ENCODE data around the gene TBC1D8. TPM values are rescaled to one million over a fixed set of nuclear protein-coding genes. Genes with fewer than 3 reads are reported as not detected.

The TBC1D8 gene
- total and polyA plus RNA-seq, 2 of the 8 experiments (the other 6 are each of a cell fraction or from before 2014, with no cell fraction given) = 20.8 to 21.8 TPM

DNA sequence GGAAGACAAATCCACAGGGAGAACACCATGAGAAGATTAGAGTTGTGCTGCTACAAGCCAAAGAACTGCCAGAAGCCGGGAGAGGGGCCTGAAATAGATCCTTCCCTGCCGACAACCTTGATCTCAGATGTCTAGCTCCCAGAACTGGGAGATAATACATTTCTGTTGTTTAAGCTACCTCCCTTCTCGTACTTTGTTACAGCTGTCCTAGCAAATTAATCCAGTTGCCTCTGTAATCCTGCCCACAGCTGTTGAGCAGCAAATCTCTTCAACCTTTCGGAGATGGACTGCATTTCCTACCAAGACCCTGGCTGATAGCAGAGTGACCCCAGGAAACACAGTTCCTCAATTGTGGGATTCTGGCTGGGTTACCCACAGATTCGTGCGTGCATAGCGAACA lies 2.6 kb upstream of the TBC1D8 start (continued):
- TF ChIP-seq TEAD4 (IDR thresholded peaks at IDR 0.05; ENCODE audit: low read depth, low read length) (no peak), MAFK (IDR thresholded peaks at IDR 0.05; ENCODE audit: low read depth, low read length) (no peak)
